GM06990 (cell line): ENCODE data around the gene VTI1A.

ENCODE experiments used
- DNase-seq: peaks from one replicate; pipeline ENCODE4 v3.0.0-alpha.2; 2011; ENCODE audit not compliant: insufficient read length; ENCODE audit errors: extremely low read depth
- H3K27me3 ChIP-seq: replicated peaks from 2 replicates; pipeline ENCODE4 v1.6.0; 2011; ENCODE audit warnings: low read length; ENCODE audit not compliant: control insufficient read depth, insufficient read depth
- H3K36me3 ChIP-seq: 2 replicates; pipeline ENCODE4 v1.5.1; 2011; ENCODE audit warnings: low read length; ENCODE audit not compliant: control insufficient read depth, insufficient read depth
- H3K4me3 ChIP-seq: replicated peaks from 2 replicates; pipeline ENCODE4 v1.5.1; 2011; ENCODE audit warnings: low read depth, mild to moderate bottlenecking, control low read depth, low read length
- CTCF ChIP-seq: IDR thresholded peaks from 2 replicates; pipeline ENCODE4 v1.5.1; 2011; ENCODE audit warnings: low read length, control low read depth, mild to moderate bottlenecking, inconsistent platforms; ENCODE audit not compliant: insufficient read depth, poor library complexity, severe bottlenecking

The VTI1A gene

GRCh38 chr10:112739592-112740353 lies 292.8 kb downstream of the VTI1A start:
- no peaks in the 10 kb centered on the region for H3K27me3 ChIP-seq
- TF ChIP-seq CTCF: no peak
- DNase-seq: no peak
- peaks cover 1% of the 10 kb centered on the region; the same call in 1 of the 2 replicates for H3K36me3 ChIP-seq
- no peak overlapping the region for H3K4me3 ChIP-seq

DNA sequence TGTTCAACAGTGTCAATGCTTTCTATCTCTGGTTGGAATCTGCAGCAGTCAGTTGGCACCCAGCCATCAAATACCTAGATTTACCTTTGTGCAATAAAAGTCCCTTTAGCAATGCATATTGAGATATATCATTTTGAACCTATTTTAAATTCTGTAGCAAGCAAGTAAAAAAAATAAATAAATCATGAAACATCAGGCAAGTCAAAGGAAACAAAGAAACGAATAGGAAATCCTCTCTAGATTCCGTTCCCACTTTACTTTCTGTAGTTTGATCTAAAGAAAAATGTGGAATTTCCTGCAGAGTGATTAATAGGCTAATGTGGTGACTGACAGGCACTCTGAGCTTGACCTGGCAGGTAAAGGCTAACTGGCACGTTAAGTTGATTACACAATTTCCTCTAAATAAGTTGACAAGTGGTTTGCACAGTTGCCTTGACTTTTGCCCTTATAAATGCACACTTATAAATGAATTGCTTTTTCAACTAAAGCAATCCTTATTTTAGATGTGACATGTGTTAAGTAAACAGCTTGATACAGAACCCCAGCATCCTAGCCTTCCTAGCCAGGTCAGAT lies 294.9 kb downstream of the VTI1A start:
- DNase-seq: no peak
- no peak for TF ChIP-seq CTCF
- Histone ChIP-seq H3K36me3 (peaks cover 1% of the 10 kb centered on the region; the same call in 1 of the 2 replicates), H3K4me3 (no peak overlapping the region), H3K27me3 (no peaks in the 10 kb centered on the region)

GRCh38 chr10:112744181-112745096 lies 297.4 kb downstream of the VTI1A start:
- Histone ChIP-seq H3K4me3 (no peak overlapping the region), H3K36me3 (no peaks in the 10 kb centered on the region), H3K27me3 (no peaks in the 10 kb centered on the region)
- no peak for DNase-seq
- TF ChIP-seq CTCF: no peak

DNA sequence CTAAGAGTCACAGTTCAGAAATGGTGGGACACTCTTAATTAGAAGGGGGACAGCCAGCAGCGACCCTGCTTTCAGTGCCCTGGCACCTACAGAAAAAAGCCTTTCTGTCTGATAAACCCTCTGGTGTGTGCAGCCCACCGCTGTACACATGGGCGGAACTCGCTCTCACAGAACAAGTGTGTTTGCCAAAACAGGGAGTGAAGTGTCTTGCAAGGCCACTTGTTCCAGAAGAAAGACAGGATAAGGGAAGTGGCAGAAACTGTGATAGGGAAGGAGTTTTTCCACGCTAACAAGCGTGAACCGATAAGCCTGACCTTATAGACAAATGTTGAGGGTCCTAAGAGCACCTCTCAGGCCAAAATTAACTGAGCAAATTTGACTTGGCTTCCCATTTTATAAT lies 299.3 kb downstream of the VTI1A start:
- no peak for DNase-seq
- no peaks in the 10 kb centered on the region for H3K36me3 ChIP-seq
- H3K27me3 ChIP-seq: no peaks in the 10 kb centered on the region
- no peak for TF ChIP-seq CTCF
- H3K4me3 ChIP-seq: no peak overlapping the region

DNA sequence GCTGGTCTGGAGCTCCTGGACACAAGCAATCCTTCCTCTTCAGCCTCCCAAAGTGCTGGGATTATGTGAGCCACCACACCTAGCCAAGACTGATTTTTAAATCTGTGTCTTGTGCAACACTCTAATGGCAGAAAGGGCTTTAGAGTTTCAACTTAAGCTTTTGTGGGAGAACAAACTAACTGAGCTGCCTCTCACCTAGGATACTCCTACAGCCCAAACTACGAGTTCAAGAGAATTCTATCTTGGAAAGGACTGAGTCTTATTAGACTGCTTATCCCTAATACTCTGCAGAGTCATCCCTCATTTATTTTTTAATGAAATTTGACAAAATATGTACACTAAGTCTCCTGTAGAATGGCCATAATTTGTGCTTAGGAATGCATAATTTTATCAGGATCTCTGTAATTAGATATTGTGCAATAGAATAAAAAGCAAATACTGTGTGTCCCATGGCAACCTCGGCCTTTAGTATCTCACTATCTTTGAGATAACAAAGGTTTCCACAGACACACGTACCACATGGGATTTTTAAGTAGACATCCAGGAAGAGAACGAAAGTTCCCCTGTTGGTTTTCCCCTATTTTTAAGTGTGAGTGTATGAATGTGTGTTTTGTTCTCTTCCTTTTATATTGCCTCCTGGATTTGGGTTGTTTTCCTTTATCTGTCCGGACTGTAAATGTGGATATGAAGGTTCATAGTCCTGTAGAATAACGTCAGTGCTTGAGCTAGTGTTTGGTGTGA lies 303.6 kb downstream of the VTI1A start:
- no peak for DNase-seq
- Histone ChIP-seq H3K4me3 (no peak overlapping the region), H3K36me3 (no peaks in the 10 kb centered on the region), H3K27me3 (no peaks in the 10 kb centered on the region)
- no peak for TF ChIP-seq CTCF
